ENCODE results near the gene GPR135. TPM values are rescaled to one million over a fixed set of nuclear protein-coding genes. Genes with fewer than 3 reads are reported as not detected.

Gene GPR135
- polyA plus RNA-seq, 1 donor from 2014 or later, result 3.0 TPM

DNA sequence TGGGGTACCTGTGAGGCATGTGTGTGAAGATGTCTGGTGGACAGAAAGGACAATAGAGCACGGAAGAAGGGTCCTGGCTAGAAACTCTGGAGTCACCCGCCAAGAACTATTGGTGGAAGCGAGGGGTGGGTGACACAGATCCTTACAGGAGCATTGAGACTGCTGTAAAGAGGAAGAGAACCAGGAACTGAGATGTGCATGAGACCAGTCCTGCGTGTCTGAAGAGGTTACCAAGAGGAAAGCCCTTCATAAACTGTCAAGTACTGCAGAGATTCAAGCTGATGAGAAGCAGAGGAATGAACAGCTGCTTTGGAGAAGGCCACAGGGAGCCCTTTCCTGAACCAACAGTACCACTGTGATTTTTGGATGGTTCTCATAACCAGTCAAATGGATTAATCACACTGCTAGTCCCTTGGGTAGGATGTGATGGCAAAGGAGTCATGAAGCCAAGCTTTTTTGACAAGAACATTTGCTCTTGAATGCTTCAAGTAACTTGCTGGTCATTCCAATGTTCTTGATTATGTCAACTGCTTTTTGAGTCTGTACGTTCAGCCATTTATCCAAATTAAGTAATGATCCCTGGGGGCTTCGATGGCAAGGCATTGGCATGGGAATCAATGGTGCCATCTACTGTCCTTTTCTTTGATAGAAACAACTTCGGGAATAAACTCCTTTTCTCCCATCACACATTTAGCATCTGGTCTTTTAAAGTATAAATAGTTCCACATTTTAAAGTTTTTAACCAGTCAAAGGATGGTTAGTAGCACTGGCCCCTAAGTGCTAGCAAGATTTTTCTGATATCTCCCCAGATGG is 42.9 kb downstream of the GPR135 start:
- Histone ChIP-seq H2AFZ (ENCODE audit: low read depth, low read length) (no peak overlapping the region), H3K4me3 (ENCODE audit: low read length) (no peak overlapping the region), H3K4me2 (ENCODE audit: low read length) (no peak overlapping the region), H3K9ac (ENCODE audit: low read length) (no peak overlapping the region), H3K79me2 (replicated peaks; ENCODE audit: insufficient read depth, low read length) (no peaks in the 10 kb centered on the region), H4K20me1 (ENCODE audit: insufficient read depth) (no peaks in the 10 kb centered on the region), H3F3A (ENCODE audit: insufficient read depth, low read length, poor library complexity, severe bottlenecking) (no peaks in the 10 kb centered on the region), H3K27ac (ENCODE audit: low read length) (no peak overlapping the region), H3K27me3 (ENCODE audit: insufficient read depth, low read depth, low read length) (no peaks in the 10 kb centered on the region), H3K36me3 (ENCODE audit: insufficient read depth, low read length) (no peaks in the 10 kb centered on the region), H3K9me2 (ENCODE audit: insufficient read depth, low read length) (no peaks in the 10 kb centered on the region), H3K9me3 (ENCODE audit: low read length) (no peaks in the 10 kb centered on the region)
- TF ChIP-seq SMC3 (conservative IDR thresholded peaks at IDR 0.05; ENCODE audit: poor library complexity) (no peak), TAF1 (IDR thresholded peaks at IDR 0.05; ENCODE audit: low read depth) (no peak)

DNA sequence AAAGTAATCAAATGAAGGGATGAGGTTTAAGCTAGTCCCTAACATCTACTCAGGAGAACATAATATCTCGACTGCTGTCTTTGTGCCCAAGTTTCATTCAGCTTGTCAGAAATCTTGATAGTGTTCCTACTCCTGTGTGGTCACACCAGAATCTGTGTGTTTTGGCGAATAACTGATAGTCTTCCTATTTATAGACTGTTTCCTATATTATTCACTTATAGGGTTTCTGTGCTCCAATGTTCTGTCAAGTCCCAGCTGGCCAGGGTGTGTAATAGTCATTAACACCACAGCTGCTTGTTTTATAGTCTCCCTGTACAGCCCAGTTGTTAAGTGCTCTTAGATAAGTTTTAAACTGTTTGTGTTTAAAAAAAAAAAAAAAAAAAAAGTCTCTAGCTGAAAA is 45.9 kb downstream of the GPR135 start:
- Histone ChIP-seq H3K27ac (ENCODE audit: low read length) (no peak overlapping the region), H3K9me2 (ENCODE audit: insufficient read depth, low read length) (no peaks in the 10 kb centered on the region), H4K20me1 (ENCODE audit: insufficient read depth) (no peaks in the 10 kb centered on the region), H3F3A (ENCODE audit: insufficient read depth, low read length, poor library complexity, severe bottlenecking) (no peaks in the 10 kb centered on the region), H2AFZ (ENCODE audit: low read depth, low read length) (no peak overlapping the region), H3K4me2 (ENCODE audit: low read length) (no peak overlapping the region), H3K27me3 (ENCODE audit: insufficient read depth, low read depth, low read length) (no peaks in the 10 kb centered on the region), H3K9me3 (ENCODE audit: low read length) (no peaks in the 10 kb centered on the region), H3K4me3 (ENCODE audit: low read length) (no peak overlapping the region), H3K9ac (ENCODE audit: low read length) (no peak overlapping the region), H3K36me3 (ENCODE audit: insufficient read depth, low read length) (no peaks in the 10 kb centered on the region), H3K79me2 (replicated peaks; ENCODE audit: insufficient read depth, low read length) (no peaks in the 10 kb centered on the region)
- TF ChIP-seq, protein P1, sequence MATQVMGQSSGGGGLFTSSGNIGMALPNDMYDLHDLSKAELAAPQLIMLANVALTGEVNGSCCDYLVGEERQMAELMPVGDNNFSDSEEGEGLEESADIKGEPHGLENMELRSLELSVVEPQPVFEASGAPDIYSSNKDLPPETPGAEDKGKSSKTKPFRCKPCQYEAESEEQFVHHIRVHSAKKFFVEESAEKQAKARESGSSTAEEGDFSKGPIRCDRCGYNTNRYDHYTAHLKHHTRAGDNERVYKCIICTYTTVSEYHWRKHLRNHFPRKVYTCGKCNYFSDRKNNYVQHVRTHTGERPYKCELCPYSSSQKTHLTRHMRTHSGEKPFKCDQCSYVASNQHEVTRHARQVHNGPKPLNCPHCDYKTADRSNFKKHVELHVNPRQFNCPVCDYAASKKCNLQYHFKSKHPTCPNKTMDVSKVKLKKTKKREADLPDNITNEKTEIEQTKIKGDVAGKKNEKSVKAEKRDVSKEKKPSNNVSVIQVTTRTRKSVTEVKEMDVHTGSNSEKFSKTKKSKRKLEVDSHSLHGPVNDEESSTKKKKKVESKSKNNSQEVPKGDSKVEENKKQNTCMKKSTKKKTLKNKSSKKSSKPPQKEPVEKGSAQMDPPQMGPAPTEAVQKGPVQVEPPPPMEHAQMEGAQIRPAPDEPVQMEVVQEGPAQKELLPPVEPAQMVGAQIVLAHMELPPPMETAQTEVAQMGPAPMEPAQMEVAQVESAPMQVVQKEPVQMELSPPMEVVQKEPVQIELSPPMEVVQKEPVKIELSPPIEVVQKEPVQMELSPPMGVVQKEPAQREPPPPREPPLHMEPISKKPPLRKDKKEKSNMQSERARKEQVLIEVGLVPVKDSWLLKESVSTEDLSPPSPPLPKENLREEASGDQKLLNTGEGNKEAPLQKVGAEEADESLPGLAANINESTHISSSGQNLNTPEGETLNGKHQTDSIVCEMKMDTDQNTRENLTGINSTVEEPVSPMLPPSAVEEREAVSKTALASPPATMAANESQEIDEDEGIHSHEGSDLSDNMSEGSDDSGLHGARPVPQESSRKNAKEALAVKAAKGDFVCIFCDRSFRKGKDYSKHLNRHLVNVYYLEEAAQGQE (IDR thresholded peaks at IDR 0.05; ENCODE audit: borderline replicate concordance), result no peak
- TF ChIP-seq, protein P2, sequence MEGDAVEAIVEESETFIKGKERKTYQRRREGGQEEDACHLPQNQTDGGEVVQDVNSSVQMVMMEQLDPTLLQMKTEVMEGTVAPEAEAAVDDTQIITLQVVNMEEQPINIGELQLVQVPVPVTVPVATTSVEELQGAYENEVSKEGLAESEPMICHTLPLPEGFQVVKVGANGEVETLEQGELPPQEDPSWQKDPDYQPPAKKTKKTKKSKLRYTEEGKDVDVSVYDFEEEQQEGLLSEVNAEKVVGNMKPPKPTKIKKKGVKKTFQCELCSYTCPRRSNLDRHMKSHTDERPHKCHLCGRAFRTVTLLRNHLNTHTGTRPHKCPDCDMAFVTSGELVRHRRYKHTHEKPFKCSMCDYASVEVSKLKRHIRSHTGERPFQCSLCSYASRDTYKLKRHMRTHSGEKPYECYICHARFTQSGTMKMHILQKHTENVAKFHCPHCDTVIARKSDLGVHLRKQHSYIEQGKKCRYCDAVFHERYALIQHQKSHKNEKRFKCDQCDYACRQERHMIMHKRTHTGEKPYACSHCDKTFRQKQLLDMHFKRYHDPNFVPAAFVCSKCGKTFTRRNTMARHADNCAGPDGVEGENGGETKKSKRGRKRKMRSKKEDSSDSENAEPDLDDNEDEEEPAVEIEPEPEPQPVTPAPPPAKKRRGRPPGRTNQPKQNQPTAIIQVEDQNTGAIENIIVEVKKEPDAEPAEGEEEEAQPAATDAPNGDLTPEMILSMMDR (IDR thresholded peaks at IDR 0.05; ENCODE audit: poor library complexity, severe bottlenecking), result no peak
- TF ChIP-seq SMC3 (conservative IDR thresholded peaks at IDR 0.05; ENCODE audit: poor library complexity) (no peak), EZH2 (IDR thresholded peaks at IDR 0.05; ENCODE audit: borderline replicate concordance, insufficient read depth, low read length, poor library complexity, severe bottlenecking) (no peak)

DNA sequence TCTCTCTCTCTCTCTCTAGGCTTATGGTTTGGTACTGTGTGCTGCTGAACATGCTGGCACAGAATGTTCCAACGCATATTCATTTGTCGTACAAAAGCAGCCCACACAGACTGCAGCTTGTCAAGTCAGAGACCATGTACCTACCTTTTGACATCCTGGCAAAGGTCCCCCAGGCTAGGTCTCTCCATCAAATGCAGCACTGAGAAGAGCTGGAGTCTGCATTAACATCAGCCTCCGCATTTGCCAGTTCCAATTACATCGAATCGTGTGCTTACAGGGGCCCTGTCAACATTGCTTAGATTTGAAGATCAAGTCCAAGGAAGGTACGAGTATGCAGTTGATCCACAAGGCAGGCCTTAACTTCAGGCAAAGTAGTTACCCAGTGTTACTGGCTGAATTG is 47.9 kb downstream of the GPR135 start:
- Histone ChIP-seq H3K9me2 (ENCODE audit: insufficient read depth, low read length) (no peaks in the 10 kb centered on the region), H3K4me3 (ENCODE audit: low read length) (no peak overlapping the region), H3K36me3 (ENCODE audit: insufficient read depth, low read length) (no peaks in the 10 kb centered on the region), H3K79me2 (replicated peaks; ENCODE audit: insufficient read depth, low read length) (no peaks in the 10 kb centered on the region), H3K9me3 (ENCODE audit: low read length) (no peaks in the 10 kb centered on the region), H3K9ac (ENCODE audit: low read length) (no peak overlapping the region), H3K27me3 (ENCODE audit: insufficient read depth, low read depth, low read length) (no peaks in the 10 kb centered on the region), H3F3A (ENCODE audit: insufficient read depth, low read length, poor library complexity, severe bottlenecking) (no peaks in the 10 kb centered on the region), H2AFZ (ENCODE audit: low read depth, low read length) (no peak overlapping the region), H3K4me2 (ENCODE audit: low read length) (no peak overlapping the region), H3K27ac (ENCODE audit: low read length) (no peak overlapping the region), H4K20me1 (ENCODE audit: insufficient read depth) (no peaks in the 10 kb centered on the region)
- no peak for TF ChIP-seq RAD21 (conservative IDR thresholded peaks at IDR 0.05)

All from neural cell (in vitro differentiated cells).